HG02938 (cell line): Measurements from ENCODE around the gene XKR8.
"Not testable (repeated sequence)": the region's sequence is repeated elsewhere in the genome, so short reads cannot be mapped to it uniquely, and the experiment has no call there.

ENCODE experiments used
- ATAC-seq: cut with Tn5 transposase; IDR thresholded peaks from one replicate; pipeline ENCODE4 v1.9.1; 2021; ENCODE audit warnings: mild to moderate bottlenecking, moderate library complexity; ENCODE audit not compliant: unreplicated experiment

Gene XKR8

DNA sequence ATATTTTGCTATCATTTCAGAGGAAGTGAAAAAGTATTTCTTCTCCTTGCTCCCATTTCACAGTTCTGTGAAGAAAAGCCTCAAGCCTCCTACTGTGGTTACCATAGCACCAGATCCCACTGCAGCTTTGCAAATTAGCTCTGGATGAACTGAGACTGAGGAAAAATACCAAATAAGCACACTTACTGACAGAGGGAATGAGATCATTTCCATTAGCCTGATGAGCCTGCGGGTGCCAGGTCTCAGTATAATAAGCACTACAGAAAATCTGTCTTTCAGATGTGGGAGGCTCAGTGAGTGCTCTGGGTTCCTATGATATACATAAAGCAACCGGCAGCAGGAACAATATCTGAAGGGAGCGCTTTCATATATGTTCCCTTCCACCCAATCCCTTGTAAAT, 21.4 kb downstream of the XKR8 start:
- no peak for ATAC-seq

DNA sequence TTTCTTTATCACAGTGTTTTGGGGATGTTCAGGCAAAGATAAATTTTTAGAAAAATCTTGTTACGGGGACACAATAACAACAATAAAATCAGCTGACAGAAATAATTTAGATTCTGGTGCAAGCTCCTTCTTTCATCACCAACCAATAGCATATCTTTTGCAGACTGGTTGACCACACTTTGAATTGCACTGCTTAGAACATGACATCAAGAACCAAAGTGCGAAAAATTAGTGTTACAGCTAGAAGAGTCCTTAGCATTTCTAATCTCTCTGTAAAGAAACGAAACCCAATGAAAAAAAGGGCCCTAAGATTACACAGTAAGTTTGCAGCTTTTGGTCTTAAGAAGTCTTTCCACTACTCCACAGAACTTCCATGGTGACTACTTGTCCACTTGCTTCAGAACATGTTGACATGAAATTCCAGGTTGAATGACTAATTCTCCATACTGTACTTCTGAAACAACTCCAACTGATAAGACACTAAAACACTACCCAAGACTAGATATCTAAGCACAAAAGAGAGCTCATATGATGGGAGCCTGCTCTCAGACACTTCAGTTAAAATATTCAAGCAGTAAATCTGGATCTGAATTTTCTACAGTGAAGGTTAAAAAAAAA, 31.3 kb downstream of the XKR8 start:
- no peak for ATAC-seq

DNA sequence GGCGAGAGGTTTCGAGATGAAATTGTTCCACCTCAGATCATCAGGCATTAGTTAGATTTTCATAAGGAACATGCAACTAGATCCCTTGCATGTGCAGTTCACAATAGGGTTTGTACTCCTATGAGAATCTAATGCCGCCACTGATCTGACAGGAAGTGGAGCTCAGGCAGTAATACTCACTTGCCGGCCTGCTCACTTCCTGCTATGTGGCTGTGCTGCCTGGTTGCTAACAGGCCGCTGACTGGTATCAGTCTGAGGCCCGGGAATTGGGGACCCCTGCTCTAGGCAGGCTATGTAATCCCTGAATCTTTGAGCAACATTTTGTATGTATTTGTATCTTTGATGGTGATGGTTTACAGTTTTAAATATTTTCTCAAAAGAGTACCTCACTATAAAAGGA, 32.5 kb downstream of the XKR8 start:
- no peak for ATAC-seq

DNA sequence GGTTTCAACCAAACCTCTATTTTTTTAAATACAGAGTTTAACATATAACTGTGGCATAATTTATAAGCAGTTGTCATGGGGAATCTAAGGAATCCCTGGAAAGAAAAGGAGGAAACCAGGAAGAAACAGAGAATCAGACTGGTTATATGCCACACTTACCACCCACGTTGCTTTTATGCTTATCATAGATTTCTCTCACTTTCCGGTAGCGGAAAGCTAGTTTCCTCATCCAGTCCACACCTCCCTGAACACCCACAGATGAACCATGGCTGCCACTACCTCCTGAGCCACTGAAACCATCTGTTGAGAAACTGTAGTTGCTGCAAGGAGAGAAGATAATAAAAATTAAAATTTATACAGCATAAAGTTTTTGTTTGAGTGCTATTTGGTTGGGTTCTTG, 33.5 kb downstream of the XKR8 start:
- ATAC-seq: no peak

DNA sequence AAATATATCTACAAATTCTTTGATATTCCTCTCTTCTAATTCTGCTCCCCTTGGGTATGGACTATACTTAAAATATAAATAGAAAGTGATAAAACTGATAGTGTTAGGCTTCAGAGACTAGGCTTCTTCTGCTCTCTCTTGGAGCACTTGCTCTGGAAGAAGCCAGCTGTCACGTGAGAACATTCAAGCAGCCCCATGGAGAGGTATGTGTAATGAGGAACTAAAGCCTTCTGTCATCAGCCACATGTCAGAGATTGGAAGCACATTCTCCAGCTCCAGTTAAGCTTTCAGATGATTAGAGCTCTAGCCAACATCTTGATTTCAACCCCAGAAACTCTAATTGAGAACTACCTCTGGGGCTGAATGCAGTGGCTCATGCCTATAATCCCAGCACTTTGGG, 34.3 kb downstream of the XKR8 start:
- no peak for ATAC-seq

DNA sequence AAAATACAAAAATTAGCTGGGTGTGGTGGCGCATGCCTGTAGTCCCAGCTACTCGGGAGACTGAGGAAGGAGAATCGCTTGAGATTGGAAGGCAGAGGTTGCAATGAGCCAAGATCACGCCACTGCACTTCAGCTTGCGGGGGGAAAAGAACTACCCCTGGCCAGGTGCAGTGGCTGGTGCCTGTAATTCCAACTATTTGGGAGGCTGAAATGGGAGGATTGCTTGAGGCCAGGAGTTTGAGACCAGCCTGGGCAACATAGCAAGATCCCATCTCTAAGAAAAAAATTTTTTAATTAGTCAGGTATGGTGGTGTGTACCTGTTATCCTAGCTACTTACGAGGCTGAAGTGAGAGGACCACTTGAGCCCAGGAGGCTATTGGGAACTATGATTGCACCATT, 34.8 kb downstream of the XKR8 start:
- ATAC-seq: not testable (repeated sequence)

DNA sequence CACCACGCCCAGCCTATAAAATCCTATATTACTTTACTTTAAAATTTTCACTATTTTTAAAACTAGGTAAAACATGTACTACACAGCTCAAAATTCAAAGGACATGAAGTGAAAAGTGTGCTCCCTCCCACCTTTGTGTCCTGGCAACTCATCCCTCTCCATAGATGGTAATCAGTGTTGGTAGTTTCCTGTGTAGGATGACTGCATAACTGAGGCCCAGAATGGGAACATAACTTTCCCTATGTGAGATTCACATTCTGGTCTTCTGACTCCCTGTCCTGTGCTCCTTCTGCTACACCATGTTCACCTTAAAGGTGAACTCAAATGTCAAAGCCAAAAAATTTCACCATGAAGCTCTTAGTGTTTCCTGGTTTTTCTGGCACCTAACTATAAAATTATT, 39.3 kb downstream of the XKR8 start:
- no peak for ATAC-seq

DNA sequence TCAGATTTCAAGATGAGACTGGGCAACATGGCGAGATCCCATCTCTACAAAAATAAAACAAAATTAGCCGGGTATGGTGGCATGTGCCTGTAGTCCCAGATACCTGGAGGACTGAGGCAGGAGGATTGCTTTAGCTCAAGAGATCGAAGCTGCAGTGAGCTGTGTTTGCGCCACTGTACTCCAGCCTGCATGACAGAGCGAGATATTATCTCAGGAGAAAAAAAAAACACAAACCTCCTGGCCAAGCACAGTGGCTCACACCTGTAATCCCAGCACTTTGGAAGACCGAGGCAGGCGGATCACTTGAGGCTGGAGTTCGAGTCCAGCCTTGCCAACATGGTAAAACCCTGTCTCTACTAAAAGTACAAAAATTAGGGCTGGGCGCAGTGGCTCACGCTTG, 42.8 kb downstream of the XKR8 start:
- ATAC-seq: no peak

DNA sequence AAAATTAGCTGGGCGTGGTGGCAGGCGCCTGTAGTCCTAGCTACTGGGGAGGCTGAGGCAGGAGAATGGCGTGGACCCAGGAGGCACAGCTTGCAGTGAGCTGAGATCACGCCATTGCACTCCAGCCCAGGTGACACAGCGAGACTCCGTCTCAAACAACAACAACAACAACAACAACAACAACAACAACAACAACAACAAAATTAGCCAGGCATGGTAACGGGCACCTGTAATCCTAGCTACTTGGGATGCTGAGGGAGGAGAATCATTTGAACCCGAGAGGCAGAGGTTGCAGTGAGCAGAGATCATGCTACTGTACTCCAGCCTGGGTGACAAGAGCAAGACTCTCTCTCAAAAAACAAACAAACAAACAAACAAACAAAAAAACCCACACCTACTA, 43.3 kb downstream of the XKR8 start:
- not testable (repeated sequence) for ATAC-seq

DNA sequence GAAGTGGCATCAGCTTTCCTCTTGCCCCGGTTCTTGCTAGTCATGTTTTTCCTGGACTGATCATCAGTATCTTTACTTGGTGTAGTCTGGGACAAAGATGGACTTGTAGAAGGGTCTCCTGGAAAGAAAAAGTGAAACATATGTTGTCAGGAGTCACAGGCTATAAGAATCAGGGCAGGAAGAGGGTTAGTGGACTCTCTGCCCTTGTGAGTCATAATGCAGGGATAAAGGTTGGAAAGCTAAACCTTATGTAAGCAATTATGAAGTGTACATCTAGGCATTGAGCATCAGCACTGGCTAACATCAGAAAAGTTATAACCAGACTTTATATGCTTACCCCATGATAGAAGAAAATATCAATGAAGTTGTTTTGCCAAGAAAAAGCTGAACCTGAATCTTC, 51.2 kb downstream of the XKR8 start:
- ATAC-seq: no peak
